HEK293T (cell line): ENCODE measurements around the gene TBC1D17.

Experiments used
- BHLHE40 ChIP-seq: fragments of 450-650 bp; IDR thresholded peaks from 2 replicates; pipeline ENCODE4 v1.6.1; 2016; ENCODE audit warnings: mild to moderate bottlenecking, moderate library complexity, borderline replicate concordance
- CTBP1 ChIP-seq: fragments of 450-650 bp; IDR thresholded peaks from 2 replicates; pipeline ENCODE4 v1.6.1; 2016; ENCODE audit warnings: borderline replicate concordance

GRCh38 chr19:49871349-49871985 is 6.0 kb upstream of the TBC1D17 start:
- TF ChIP-seq CTBP1 (no peak), BHLHE40 (no peak)
